ENCODE data around the gene TRIM67. TPM values are rescaled to one million over a fixed set of nuclear protein-coding genes. Genes with fewer than 3 reads are reported as not detected.

The TRIM67 gene
- total RNA-seq, 1 experiment from 2014 or later = not detected

GRCh38 chr1:231196728-231197127, 34.9 kb downstream of the TRIM67 start (continued):
- no peak for TF ChIP-seq E2F5 (CRISPR knock-in tag; IDR thresholded peaks at IDR 0.05)
- TF ChIP-seq USF1 (CRISPR knock-in tag; IDR thresholded peaks at IDR 0.05) = no peak
- TF ChIP-seq PREB (CRISPR knock-in tag; IDR thresholded peaks at IDR 0.05; ENCODE audit: borderline replicate concordance) = no peak

GRCh38 chr1:231199868-231200267, 38.0 kb downstream of the TRIM67 start:
- CTCF ChIA-PET = interaction anchor here (0.7 to 0.9 kb wide), 2 partner anchors 12 to 108 kb away, joined by 3 read pairs; no protein-coding TSS in a partner anchor
- H3K27me3 Mint-ChIP-seq (ENCODE audit: low read depth) = peaks cover 81% of the 10 kb centered on the region
- ATAC-seq (no peak), DNase-seq (ENCODE audit: low spot score) (no peak)
- no peaks in the 10 kb centered on the region for H3K9me3 Mint-ChIP-seq
- H3K4me1 Mint-ChIP-seq = no peaks in the 10 kb centered on the region
- no peak overlapping the region for H3K27ac Mint-ChIP-seq
- POLR2A ChIA-PET = no interaction called here
- TF ChIP-seq NFATC4 (CRISPR knock-in tag; IDR thresholded peaks at IDR 0.05) (no peak), NR1H2 (CRISPR knock-in tag; IDR thresholded peaks at IDR 0.05) (no peak), E2F1 (CRISPR knock-in tag; IDR thresholded peaks at IDR 0.05) (no peak), PRDM15 (CRISPR knock-in tag; IDR thresholded peaks at IDR 0.05) (no peak), JUN (CRISPR knock-in tag; IDR thresholded peaks at IDR 0.05) (no peak), GABPB1 (CRISPR knock-in tag; IDR thresholded peaks at IDR 0.05) (no peak), CBFB (CRISPR knock-in tag; IDR thresholded peaks at IDR 0.05; ENCODE audit: low read depth) (no peak), E2F5 (CRISPR knock-in tag; IDR thresholded peaks at IDR 0.05) (no peak), AFF4 (CRISPR knock-in tag; IDR thresholded peaks at IDR 0.05; ENCODE audit: borderline replicate concordance) (no peak)
- H3K36me3 Mint-ChIP-seq = no peaks in the 10 kb centered on the region
- H3K4me3 Mint-ChIP-seq = no peak overlapping the region
